Fibroblast of upper back skin (primary cell): ENCODE results near the gene CACNB4.
A peak's percentile ranks its signal among the peaks of the same experiment; 100 is the strongest.
"Not testable (repeated sequence)": the region's sequence is repeated elsewhere in the genome, so short reads cannot be mapped to it uniquely, and the experiment has no call there.

Experiments
- DNase-seq: peaks from one replicate; pipeline ENCODE4 v3.0.0-alpha.2; 2013

The CACNB4 gene

DNA sequence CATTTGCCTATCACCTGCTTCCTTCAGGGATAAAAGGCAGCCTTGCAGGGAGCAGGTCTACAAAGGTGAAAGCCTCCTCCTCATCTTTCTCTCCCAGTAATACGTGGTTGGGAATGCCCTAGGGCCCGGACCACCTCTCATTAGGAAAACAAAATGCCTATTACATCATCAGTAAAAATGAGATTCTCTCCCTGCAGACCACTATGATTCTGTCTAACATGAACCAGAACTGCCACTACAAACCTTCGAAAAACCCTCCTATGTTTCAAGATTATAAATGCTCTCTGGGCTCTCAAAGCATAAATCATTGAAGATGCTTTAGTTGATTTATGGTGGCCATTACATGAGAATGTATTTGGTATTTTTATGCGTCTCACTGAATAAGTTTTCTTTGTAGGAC is 162.2 kb downstream of the CACNB4 start:
- DNase-seq, result no peak

DNA sequence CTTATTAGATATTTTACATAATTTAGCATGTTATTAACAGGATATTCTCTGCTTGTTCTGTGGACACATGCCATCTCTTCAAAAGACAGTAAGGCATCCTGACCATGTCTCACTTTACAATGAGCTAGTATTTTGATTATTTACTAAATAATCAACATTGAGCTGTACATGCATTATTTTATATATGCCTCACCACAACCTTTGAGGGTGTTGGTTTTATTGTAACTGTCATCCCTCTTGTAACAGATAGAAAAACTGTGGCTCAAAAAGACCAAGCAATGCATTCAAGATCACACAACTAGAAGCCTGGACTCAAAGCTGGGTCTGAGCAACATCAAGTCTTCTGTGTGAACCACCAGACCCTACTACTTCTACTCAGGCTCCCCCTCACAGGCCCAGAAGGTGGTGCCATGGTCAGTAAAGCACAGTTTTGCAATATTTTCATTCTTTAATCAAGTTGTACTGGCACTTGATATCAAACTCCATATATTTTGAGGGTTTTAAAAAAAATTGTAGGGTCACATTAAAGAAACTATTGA is 165.5 kb downstream of the CACNB4 start:
- no peak for DNase-seq

DNA sequence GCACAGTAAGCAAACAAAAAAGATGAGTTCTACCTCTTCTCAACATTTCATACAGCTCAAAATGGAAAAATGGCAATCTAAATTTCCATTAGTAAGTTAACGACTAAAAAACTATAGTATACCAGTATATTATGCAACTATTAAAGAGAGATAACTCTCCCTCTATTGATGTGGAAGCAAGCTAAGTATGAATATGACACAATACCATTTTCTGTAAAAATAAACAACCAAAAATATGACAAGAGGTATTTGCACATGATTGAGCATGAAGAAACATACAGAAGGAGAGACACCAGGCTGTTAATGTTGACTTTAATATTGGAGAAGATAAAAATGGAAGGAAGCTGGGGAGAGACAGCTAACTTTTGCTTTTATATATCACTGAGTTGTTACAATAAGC is 167.1 kb downstream of the CACNB4 start:
- DNase-seq, result no peak

DNA sequence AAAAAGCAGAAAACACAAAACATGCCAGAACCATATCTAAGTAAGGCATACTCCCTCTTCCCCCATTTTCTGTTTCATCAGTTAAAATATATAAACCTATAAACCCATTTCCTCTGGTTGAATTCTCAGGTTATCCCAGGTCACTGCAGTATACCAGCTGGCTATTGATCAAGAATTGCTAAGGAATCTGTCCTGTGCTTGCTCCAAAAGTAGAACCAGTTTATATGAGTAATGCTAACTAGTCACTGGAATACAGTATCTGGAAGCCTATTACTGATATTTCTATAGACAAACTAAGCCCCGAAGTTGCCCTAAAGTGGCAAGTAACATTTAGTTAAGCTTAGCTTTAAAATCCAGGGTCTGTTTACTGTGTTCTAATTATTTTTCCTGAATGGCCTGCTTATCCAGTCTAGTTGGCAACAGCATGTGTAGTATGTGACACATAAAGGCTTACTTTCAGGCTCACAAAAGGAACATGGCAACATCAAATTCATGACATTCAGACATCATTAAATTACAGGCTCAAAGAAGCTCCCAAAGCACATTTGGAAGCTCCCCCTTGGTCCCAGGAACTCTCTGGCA is 167.7 kb downstream of the CACNB4 start:
- no peak for DNase-seq

DNA sequence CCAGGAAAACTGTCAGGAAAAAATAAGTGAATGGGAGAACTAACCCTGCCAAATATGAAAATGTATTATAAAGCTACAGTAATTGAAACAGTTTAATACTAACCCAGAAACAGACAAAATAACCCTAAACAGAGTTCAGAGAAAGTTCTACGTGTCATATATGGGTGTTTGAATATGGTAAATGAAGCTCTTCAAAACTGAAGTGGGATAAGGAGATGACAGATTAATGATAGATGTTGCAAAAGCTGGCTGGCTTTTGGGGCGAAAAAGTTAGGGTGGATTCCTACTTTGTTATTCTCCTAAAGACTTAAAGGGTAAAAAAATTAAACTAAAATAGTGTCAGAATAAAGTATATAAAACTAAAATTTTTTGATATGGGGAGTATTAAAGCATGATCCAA is 168.8 kb downstream of the CACNB4 start:
- no peak for DNase-seq

- DNase-seq, result no peak
Observed at GRCh38 chr2:151928380-151928779, 170.5 kb downstream of the CACNB4 start.

DNA sequence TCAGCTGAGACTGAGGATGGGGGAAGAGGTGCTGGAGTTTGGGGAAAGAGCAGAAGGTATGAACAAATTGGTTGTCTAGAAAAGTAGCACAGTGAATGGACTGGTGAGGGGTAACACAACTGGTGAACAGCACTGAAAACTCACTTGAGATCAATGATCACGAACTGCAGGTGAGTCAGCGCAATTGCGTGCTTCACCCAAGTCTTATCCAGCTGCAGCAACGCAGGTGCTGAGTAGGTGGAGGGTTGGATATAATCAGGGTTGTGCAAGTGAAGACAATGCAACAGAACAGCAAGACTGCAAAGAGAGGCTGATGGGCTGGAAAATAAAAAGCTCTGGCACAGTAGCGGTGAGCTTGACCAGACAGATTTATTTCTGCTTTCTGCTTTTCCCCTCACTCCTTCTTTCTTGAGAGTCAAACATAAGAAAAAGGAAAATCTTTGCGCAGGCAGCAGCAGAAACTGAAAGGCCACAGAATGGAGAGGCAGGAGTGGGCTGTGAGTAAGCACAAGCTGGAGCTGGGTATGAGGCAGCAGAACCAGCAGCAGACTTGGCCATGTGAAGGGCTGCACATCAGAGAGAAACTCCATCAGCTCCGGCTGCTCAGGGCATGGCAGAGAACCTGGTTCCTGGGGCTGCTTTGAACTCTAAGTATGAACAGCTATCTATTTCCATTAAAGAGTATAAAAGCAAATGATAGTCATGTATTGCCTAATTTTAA is 171.2 kb downstream of the CACNB4 start:
- no peak for DNase-seq

DNA sequence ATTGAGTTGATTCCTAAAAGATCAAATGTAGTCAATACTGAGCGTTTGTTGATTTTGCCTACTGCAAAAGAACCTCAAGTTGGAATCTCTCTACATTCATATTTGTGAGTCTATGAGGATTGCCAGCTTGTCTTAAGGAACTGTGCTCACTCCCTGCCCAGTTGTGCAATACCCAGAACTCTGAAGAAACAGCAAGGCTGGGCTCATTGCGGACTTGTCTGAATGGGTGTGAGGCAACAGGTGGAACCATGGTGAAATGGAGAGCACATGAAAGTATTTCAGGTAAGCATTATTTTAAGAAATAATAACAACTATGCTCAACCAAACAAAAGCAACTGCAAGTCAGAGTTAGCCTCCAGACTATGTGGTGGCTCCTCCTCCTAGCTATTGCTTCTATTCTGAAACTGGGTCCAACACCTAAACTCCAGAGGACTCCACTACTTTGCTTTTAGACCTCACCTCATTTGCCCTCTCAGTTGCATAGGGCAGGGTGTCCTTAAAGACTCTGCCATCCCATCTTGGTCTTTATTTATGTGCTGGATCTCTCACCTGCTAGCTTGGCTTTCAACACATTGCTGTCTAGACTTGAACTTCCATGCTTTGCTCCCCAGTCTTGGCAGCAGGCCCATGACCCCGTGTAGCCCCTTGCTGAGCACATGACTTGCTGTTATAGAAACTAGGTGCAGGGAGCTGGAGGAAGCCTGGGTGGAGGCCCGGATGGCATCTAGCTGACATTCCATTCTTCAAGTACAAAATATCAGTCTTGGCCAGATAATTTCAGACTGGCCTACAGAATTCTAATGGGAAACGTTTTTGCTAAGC is 175.8 kb downstream of the CACNB4 start:
- DNase-seq, result peak; percentile 25

- no peak for DNase-seq
Observed at GRCh38 chr2:151919786-151920185, 179.1 kb downstream of the CACNB4 start.

DNA sequence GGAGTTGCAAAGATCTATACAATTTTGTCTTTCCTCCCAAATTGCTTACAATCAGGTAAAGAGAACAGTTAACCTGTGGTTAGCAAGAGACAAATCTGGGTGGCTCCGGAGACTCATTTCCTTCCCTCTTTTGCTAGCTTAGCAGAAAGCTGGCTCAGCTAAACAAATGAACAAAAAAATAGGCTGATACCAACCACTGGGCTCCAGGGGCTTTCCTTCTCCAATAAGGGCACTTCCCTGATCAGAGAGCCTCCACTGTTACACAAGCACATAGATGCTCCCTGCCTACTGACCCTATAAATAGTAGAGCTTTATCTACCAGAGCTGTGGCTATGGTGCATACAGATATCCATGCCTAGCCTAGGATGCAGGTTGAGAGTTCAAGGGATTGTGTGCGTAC is 180.5 kb downstream of the CACNB4 start:
- DNase-seq, result no peak

DNA sequence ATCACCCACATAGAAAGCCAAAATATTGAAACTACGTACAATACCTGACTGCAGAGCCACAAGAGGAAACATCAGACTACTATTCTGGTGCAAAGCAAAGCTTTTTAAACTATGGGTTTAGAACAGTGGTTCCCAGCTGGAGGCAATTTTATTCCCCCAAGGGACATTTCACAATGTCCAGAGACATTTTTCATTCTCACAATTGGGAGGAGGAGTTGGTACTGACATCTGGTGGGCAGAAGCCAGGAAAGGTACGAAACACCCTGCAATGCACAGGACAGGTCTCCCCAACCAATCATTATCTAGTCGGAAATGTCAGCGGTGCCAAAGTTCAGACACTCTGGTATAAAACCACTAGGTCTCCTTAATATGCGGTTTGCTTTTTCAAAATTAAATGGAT is 182.2 kb downstream of the CACNB4 start:
- DNase-seq, result peak; percentile 4

GRCh38 chr2:151915629-151916025 is 183.2 kb downstream of the CACNB4 start:
- DNase-seq, result not testable (repeated sequence)

DNA sequence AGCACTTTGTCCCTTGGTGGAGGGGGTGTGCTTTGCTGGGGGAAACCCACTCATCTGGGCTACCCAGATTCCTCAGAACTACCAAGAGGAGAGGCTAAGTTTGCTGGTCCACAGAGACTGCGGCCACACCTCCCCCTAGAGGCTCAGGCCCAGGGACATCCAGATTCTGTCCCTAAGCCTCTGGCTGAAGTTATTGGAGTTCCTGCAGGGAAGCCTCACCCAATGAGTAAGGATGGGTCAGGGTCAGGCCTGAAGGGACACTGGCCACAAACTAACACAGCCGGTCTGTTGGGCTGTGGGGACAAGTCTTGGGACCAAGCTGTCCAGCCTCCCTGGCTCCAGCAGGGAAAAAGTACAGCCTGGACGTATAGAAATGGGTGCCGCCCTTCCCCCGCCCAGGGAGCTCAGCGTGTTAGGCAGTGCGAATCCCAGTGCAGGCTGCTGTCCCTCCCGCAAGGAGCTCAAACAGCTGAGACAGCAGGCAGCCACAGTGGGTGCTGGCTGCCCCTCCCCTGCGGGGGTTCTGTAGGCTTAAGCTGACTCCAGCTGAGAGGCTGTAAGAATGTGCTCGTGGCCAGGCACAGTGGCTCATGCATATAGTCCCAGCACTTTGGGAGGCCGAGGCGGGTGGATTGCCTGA is 183.7 kb downstream of the CACNB4 start:
- no peak for DNase-seq

DNA sequence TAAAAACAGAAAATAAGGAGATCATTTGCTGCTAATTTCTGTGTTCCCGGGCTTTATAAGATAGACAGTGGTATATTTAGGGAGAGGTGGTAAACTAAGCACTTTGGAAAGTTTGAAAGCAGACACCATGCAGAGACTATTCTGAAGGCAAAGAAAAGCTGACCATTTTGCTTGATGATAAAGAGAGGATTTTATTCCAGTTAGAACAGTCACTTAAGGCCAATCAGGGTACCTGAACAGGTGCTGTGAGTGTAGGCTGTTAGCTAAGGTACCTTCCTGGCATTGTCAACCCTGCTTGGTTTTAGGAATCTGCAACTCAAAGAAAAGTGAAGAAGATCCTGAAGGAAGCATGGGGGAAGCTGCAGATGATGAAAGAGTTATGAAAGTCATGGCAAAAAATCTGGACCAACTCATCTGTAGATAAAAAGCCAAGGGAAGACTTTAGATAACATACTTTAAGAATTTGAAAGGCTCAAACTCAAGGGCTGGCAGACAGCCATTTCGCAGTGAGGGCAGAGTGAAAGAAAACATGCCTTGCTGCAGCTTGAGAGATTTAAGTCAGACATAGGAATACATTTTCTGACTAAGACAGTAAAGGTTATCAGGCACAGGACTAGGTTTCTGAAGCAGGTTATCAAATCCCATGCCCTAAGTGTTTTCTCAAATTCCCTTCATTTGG is 190.5 kb downstream of the CACNB4 start:
- DNase-seq, result peak; percentile 34

DNA sequence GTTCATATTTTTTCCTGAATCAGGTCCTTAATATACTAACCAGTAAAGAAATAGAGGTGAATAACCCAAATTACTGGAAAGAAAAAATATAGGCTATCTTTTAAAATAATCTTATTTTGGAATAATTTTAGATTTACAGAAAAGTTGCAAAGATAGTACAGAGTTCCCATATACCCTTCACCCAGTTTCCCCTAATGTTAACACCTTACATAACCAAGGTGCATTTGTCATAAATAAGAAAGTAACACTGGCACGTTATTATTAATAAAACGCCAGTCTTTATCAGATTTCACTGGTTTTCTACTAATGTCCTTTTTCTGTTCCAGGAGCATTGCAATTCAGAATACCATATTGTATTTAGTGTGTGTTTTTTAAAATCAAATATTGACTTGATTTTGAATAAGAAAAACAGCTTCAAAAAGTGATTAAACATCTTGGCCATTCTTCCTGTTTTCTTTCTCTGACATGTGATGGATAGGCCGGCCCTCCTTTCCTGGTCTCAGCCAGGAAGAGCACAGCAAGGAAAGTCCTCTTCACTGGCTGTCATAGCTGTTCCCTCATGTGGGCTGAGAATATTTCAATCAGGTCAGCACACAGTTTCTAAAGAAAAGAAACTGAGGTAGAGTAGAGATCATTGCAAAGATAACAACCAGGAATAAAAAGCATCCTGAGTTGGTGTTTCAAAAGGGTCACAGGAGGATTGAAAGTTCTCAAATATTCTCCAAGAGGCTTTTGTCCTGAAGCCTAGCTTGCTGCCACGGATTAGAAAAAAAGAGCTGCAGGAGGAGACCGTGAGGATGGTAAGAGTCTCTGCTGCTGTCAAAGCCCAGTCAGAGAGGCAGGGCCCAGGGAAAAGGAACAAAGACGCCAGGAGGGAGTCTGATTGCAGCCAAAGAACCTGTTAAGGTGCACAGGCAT is 191.3 kb downstream of the CACNB4 start:
- no peak for DNase-seq

DNA sequence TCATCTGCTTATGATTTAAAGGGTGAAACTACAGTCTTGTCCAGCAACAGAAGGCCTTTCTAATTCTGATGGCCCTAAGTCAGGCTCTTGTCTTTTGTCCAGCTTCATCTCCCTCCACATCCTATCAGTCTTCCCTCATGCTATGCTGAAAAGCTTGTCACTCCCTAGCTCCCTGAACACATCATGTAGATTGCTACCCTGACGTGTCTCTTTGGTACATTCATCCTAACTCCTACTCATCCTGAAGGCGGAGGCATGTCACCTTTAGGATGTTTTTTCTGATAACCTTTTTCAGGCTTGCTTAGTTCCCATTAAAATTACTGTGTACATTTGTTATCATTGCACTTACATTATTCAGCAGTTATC is 192.2 kb downstream of the CACNB4 start:
- DNase-seq, result no peak

DNA sequence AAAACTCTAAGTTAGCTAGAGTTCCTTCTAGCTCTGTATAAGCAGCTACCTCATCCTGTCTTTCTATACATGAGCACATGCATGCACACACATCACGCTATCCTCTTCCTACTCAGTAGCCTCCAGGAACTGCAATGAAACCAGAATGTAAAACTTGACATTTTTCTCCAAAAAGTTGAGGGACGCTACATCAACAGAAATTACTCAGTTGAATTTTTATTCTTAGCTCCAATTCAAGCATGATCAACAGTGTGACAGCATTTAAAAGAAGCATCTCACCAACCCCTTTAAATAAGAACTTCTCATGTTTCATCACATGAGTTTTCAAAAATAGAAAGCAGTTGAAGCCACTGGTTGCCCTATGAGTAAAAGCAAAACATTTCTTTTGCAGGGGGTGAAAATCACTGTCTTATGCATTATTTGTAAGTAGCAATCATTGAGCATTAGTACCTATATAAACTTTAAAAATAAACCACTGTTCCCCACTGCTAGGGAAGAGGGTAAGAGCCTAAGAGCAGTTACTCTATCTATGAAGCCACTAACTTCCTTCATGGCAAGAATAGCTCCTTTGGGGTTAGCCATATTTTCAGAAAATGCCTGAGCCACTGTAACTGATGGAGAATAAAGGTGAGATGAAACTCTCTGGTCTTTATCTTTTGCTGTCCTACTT is 192.7 kb downstream of the CACNB4 start:
- no peak for DNase-seq

GRCh38 chr2:151904807-151905206 is 194.0 kb downstream of the CACNB4 start:
- DNase-seq, result no peak

DNA sequence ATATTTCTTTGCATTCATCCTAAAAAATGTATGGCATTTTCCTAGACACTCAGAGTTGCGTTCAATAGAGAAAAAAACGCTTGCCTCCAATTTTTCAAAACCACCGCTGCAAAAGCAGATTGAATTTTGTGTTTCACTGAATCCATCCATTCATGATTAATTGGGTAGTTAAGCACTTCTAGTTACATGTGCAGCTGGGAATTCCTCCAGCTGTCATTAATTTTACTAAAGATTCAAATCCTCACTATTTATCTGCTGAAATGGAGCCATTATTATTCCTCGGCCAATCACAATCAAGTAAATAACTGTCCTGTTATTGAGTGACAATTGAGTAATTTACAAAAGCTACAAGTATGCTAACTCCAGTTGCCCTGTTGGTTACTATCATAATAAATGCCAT is 194.8 kb downstream of the CACNB4 start:
- DNase-seq, result no peak

DNA sequence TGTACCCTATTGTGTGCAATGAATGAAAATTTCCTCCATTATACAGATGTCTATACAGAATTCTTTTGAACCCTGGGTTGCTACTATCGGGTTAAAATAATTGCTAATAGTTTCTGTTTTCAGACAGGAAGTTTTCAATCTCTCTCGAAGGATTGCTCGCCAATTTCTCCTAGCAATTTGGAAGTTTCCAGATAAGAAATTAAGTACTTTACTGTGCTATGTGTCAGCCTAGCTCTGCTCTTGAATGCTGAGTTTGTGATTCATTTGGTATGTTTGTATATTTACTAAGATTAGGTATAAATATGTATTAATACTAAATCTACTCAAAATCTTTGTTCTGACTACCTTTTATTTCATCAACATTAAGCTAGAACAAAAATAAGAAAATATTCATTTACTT is 196.0 kb downstream of the CACNB4 start:
- DNase-seq, result no peak

DNA sequence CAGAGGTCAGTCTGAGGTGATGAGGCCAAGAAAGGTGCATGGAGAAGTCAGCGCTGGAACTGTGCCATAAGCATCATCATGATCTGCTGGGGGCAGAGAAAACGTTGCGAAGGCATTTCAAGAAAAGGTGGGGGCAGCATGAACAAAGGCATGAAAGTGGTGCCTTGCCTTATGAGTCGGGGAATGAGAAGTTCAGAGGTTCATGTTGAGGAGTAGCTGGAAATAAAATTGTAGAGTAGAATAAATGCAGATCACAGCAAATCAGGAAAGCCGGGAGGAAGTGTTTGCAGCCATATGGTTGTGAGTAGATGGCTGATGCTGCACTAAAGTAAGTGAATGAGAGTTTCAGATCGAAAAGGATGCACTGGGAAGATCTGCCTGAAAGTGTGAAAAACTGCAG is 198.5 kb downstream of the CACNB4 start:
- DNase-seq, result no peak
